Keratinocyte (primary cell): Measurements from ENCODE around the gene CCDC71L. TPM values are rescaled to one million over a fixed set of nuclear protein-coding genes. Genes with fewer than 3 reads are reported as not detected.

Source experiments
- DNase-seq: peaks from one replicate; pipeline ENCODE4 v3.0.0-alpha.2; 2011; ENCODE audit warnings: low read depth, missing footprints, low spot score
- FAIRE-seq: peaks from 2 replicates; lab custom pipeline; 2011; peaks lifted over from hg19 to GRCh38; lab: Jason Lieb, UNC
- H2AFZ ChIP-seq: 2 replicates; pipeline ENCODE4 v1.6.0; 2012; ENCODE audit warnings: low read length, control low read depth, inconsistent platforms; ENCODE audit not compliant: control insufficient read depth
- H3K27ac ChIP-seq: 2 replicates; pipeline ENCODE4 v1.5.1; 2011; ENCODE audit warnings: low read length; ENCODE audit not compliant: control insufficient read depth, insufficient read depth
- H3K27me3 ChIP-seq: 3 replicates; pipeline ENCODE4 v1.6.0; 2011; ENCODE audit warnings: low read length; ENCODE audit not compliant: control insufficient read depth, insufficient read depth; ENCODE audit errors: extremely low read depth
- H3K36me3 ChIP-seq, 2 experiments: 2 replicates in 1 of 2; 3 replicates in 1 of 2; pipeline ENCODE4 v1.5.1; 2011; ENCODE audit warnings: low read length in 2 of 2, mild to moderate bottlenecking in 1 of 2; ENCODE audit not compliant: control insufficient read depth in 2 of 2, insufficient read depth in 2 of 2; ENCODE audit errors: extremely low read depth in 1 of 2
- H3K4me1 ChIP-seq: 3 replicates; pipeline ENCODE4 v1.5.1; 2011; ENCODE audit warnings: low read length; ENCODE audit not compliant: control insufficient read depth, insufficient read depth; ENCODE audit errors: extremely low read depth
- H3K4me2 ChIP-seq: 3 replicates; pipeline ENCODE4 v1.6.0; 2011; ENCODE audit warnings: low read depth, low read length; ENCODE audit not compliant: control insufficient read depth, insufficient read depth; ENCODE audit errors: extremely low read depth
- H3K4me3 ChIP-seq, 3 experiments: fragments of 200-600 bp in 1 of 3; sonication (generic) in 1 of 3; 2 replicates in 2 of 3; 3 replicates in 1 of 3; pipeline ENCODE4 v1.5.1; 2011 to 2016; ENCODE audit warnings: low read length in 3 of 3, mild to moderate bottlenecking in 3 of 3, control low read depth in 2 of 3, inconsistent platforms in 1 of 3, low read depth in 1 of 3, mixed read lengths in 1 of 3, mixed run types in 1 of 3, moderate library complexity in 1 of 3; ENCODE audit not compliant: control insufficient read depth in 2 of 3, insufficient read depth in 2 of 3; ENCODE audit errors: extremely low read depth in 1 of 3
- H3K79me2 ChIP-seq: 2 replicates; pipeline ENCODE4 v1.6.0; 2012; ENCODE audit warnings: low read length; ENCODE audit not compliant: control insufficient read depth, insufficient read depth
- H3K9ac ChIP-seq: 3 replicates; pipeline ENCODE4 v1.6.0; 2011; ENCODE audit warnings: low read length; ENCODE audit not compliant: control insufficient read depth, insufficient read depth; ENCODE audit errors: extremely low read depth
- H3K9me1 ChIP-seq: 3 replicates; pipeline ENCODE4 v1.6.0; 2011; ENCODE audit warnings: low read length; ENCODE audit not compliant: control insufficient read depth, insufficient read depth; ENCODE audit errors: extremely low read depth
- H3K9me3 ChIP-seq: 2 replicates; pipeline ENCODE4 v1.5.1; 2012; ENCODE audit warnings: low read depth, low read length; ENCODE audit not compliant: control insufficient read depth
- H4K20me1 ChIP-seq: 3 replicates; pipeline ENCODE4 v1.6.0; 2011; ENCODE audit warnings: low read length; ENCODE audit not compliant: control insufficient read depth, insufficient read depth; ENCODE audit errors: extremely low read depth
- CTCF ChIP-seq, 3 experiments: IDR thresholded peaks in 1 of 3; conservative IDR thresholded peaks in 1 of 3; optimal IDR thresholded peaks in 1 of 3; 2 replicates in 2 of 3; 3 replicates in 1 of 3; pipeline versions ENCODE3 to v1.5.1; 2011; ENCODE audit warnings: low read length in 3 of 3, mild to moderate bottlenecking in 3 of 3, moderate library complexity in 2 of 3, control low read depth in 1 of 3, inconsistent platforms in 1 of 3; ENCODE audit not compliant: insufficient read depth in 2 of 3; ENCODE audit errors: extremely low read depth in 1 of 3
- EZH2 ChIP-seq: IDR thresholded peaks from one replicate; pipeline ENCODE4 v1.6.1; 2012; ENCODE audit warnings: inconsistent platforms, mild to moderate bottlenecking, low read length, moderate library complexity
- dilution Hi-C: fragments of 300-500 bp; cut with MboI; formaldehyde crosslinking; loops from one replicate; pipeline ENCODE4 v1.7.0; 2020; ENCODE audit warnings: low sequenced_read_pairs; ENCODE audit not compliant: extremely low pct_ligation_motif_present
- polyA plus RNA-seq, 5 experiments: library from polyadenylated mRNA; depleted of rRNA in 3 of 5; stranded (reverse) in 3 of 5; stranded (forward) in 1 of 5; unstranded in 1 of 5; fragments of >200 nt; gene quantifications; 1 replicate in 1 of 5; 2 replicates in 3 of 5; 3 replicates in 1 of 5; pipeline versions ENCODE4 v1.2.1 to v1.2.3, GENCODE V29; 2011 to 2012; ENCODE audit warnings: missing spikeins in 2 of 5, low read depth in 1 of 5, low replicate concordance in 1 of 5

The CCDC71L gene
- polyA plus RNA-seq, 1 donor (not counting 4 experiments of a cell fraction or from before 2014, with no cell fraction given), result 10.6 TPM

- no peaks in the 10 kb centered on the region for H3K9me1 ChIP-seq
- FAIRE-seq, result no peak
- no peaks in the 10 kb centered on the region for H3K36me3 ChIP-seq
- no peak overlapping the region for H3K9ac ChIP-seq
- dilution Hi-C loops, result no loop called here
- TF ChIP-seq CTCF (optimal IDR thresholded peaks at IDR 0.05 in 1 of 3, IDR thresholded peaks at IDR 0.05 in 1 of 3, conservative IDR thresholded peaks at IDR 0.05 in 1 of 3; ENCODE audit: extremely low read depth in 1 of 3, insufficient read depth in 2 of 3, low read length in 3 of 3), result no peak
- no peak for TF ChIP-seq EZH2
- no peak overlapping the region for H3K4me3 ChIP-seq
- no peaks in the 10 kb centered on the region for H3K27me3 ChIP-seq
- no peak overlapping the region for H3K27ac ChIP-seq
- H3K79me2 ChIP-seq, result no peaks in the 10 kb centered on the region
- peaks cover 7% of the 10 kb centered on the region for H3K4me1 ChIP-seq
- H3K9me3 ChIP-seq, result no peaks in the 10 kb centered on the region
- no peaks in the 10 kb centered on the region for H4K20me1 ChIP-seq
- no peak overlapping the region for H3K4me2 ChIP-seq
- no peak overlapping the region for H2AFZ ChIP-seq
- DNase-seq, result no peak
These were observed 37.1 kb downstream of the CCDC71L start for GRCh38 chr7:106623853-106624252.

DNA sequence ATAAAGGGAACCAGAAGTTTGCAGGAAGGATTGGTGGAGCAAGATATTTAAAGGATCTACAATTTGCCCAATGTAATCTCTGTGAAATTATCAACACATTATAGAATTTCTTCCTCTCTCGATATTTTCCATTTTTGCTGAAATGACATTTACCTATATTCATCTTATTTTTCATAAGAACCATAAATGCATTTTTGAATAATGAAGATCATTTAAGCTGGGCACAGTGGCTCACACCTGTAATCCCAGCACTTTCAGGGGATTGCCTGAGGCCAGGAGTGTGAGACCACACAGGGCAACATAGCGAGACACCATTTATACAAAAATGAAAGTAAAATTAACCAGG lies 37.7 kb downstream of the CCDC71L start:
- Histone ChIP-seq H3K36me3 (no peaks in the 10 kb centered on the region), H3K4me1 (peaks cover 7% of the 10 kb centered on the region), H3K27me3 (no peaks in the 10 kb centered on the region), H3K79me2 (no peaks in the 10 kb centered on the region), H3K9me3 (no peaks in the 10 kb centered on the region), H3K4me2 (no peak overlapping the region), H3K27ac (no peak overlapping the region), H3K9ac (no peak overlapping the region), H3K4me3 (no peak overlapping the region), H4K20me1 (no peaks in the 10 kb centered on the region), H2AFZ (no peak overlapping the region), H3K9me1 (no peaks in the 10 kb centered on the region)
- DNase-seq (no peak), FAIRE-seq (no peak)
- no peak for TF ChIP-seq EZH2
- TF ChIP-seq CTCF (optimal IDR thresholded peaks at IDR 0.05 in 1 of 3, IDR thresholded peaks at IDR 0.05 in 1 of 3, conservative IDR thresholded peaks at IDR 0.05 in 1 of 3; ENCODE audit: extremely low read depth in 1 of 3, insufficient read depth in 2 of 3, low read length in 3 of 3), result no peak
- dilution Hi-C loops, result no loop called here
